ENCODE measurements around the gene PRPF18. TPM values are rescaled to one million over a fixed set of nuclear protein-coding genes. Genes with fewer than 3 reads are reported as not detected.

PRPF18 gene
- total and polyA plus RNA-seq, 8 donors: 6.2 to 12.0 (median 9.3) TPM

DNA sequence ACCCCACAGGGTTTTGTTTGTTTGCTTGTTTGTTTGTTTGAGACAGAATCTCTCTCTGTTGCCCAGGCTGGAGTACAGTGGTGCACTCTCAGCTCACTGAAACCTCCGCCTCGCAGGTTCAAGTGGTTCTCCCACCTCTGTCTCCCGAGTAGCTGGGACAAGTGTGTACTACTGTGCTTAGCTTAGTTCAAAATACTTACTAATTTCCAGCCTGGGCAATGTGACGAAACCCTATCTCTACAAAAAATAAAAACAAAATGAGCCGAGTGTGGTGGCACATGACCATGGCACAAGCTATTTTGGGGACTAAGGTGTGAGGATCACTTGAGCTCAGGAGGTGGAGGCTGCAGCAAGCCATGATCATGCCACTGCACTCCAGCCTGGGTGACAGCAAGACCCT lies 15.2 kb upstream of the PRPF18 start:
- intact Hi-C loops (cut with DNase I): no loop called here
- Histone ChIP-seq H3K4me3 (no peak overlapping the region), H3K27me3 (no peaks in the 10 kb centered on the region), H3K9me3 (no peaks in the 10 kb centered on the region), H3K27ac (no peak overlapping the region), H3K4me1 (no peaks in the 10 kb centered on the region), H3K36me3 (no peaks in the 10 kb centered on the region)
- FAIRE-seq (no peak), DNase-seq (no peak), ATAC-seq (no peak)
- 59 to 66% methylated on average over 5 of the region's 5 CpGs for WGBS, 2 donors
- TF ChIP-seq, protein P1, sequence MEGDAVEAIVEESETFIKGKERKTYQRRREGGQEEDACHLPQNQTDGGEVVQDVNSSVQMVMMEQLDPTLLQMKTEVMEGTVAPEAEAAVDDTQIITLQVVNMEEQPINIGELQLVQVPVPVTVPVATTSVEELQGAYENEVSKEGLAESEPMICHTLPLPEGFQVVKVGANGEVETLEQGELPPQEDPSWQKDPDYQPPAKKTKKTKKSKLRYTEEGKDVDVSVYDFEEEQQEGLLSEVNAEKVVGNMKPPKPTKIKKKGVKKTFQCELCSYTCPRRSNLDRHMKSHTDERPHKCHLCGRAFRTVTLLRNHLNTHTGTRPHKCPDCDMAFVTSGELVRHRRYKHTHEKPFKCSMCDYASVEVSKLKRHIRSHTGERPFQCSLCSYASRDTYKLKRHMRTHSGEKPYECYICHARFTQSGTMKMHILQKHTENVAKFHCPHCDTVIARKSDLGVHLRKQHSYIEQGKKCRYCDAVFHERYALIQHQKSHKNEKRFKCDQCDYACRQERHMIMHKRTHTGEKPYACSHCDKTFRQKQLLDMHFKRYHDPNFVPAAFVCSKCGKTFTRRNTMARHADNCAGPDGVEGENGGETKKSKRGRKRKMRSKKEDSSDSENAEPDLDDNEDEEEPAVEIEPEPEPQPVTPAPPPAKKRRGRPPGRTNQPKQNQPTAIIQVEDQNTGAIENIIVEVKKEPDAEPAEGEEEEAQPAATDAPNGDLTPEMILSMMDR (IDR thresholded peaks at IDR 0.05): no peak

DNA sequence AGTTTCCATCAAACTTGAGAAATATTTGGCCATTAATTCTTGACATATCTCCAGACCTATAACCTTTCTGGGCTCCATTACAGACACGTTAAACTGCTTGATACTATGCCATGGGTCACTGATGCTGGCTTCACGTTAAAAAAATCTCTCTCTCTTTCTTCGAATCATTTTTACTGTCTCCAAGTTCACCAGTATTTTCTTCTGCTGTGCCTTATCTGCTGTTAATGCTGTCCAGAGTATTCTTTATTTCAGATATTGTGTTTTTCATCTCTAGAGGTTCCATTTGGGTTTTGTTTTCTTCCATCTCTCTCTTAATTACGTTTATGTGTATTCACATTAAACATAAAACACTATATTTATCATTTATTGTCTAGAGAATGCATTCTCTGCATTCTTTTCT lies 12.8 kb upstream of the PRPF18 start:
- no peak overlapping the region for H3K27ac ChIP-seq
- intact Hi-C loops (cut with DNase I): no loop called here
- H3K4me3 ChIP-seq: no peak overlapping the region
- no peaks in the 10 kb centered on the region for H3K4me1 ChIP-seq
- ATAC-seq (no peak), DNase-seq (no peak), FAIRE-seq (no peak)
- H3K9me3 ChIP-seq: no peaks in the 10 kb centered on the region
- TF ChIP-seq, protein P1 (IDR thresholded peaks at IDR 0.05): no peak
- H3K27me3 ChIP-seq: no peaks in the 10 kb centered on the region
- 55 to 66% methylated on average over 4 of the region's 4 CpGs for WGBS, 2 donors
- H3K36me3 ChIP-seq: no peaks in the 10 kb centered on the region

DNA sequence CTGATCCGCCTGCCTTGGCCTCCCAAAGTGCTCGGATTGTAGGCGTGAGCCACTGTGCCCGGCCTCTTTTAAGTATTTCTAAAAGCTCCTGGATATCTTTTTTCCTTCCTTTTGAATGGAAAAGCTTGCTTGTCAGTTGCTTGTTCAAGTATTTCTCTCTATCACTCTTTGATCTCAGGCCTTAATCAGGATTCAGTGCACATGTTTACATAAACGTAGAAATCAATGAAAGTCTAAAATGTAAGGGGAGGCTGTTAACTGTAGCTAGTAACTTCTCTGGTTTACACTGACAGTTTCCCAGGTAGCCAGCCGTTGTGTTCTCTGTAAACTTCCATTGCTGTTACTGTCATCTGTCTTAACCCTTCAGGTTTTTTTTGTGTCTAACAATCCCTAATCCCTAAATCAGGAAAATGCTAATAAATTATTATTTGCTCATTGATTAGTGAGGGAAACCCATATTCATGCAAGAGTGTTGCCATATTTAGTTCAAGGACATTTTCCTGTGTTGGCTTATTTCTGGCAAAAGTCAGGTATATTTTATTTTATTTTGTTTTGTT lies 1.5 kb upstream of the PRPF18 start:
- Histone ChIP-seq H3K27ac (no peak overlapping the region), H3K9me3 (no peaks in the 10 kb centered on the region), H3K4me3 (no peak overlapping the region), H3K27me3 (peaks cover 0 to 4% (median 0%) of the 10 kb centered on the region in 4 donors), H3K36me3 (no peaks in the 10 kb centered on the region), H3K4me1 (peaks cover 4 to 13% (median 7%) of the 10 kb centered on the region in 3 donors)
- FAIRE-seq (no peak), DNase-seq (no peak), ATAC-seq (no peak)
- 56 to 63% methylated on average over 6 of the region's 6 CpGs for WGBS, 2 donors
- TF ChIP-seq, protein P1 (IDR thresholded peaks at IDR 0.05): no peak
- intact Hi-C loops (cut with DNase I): no loop called here

DNA sequence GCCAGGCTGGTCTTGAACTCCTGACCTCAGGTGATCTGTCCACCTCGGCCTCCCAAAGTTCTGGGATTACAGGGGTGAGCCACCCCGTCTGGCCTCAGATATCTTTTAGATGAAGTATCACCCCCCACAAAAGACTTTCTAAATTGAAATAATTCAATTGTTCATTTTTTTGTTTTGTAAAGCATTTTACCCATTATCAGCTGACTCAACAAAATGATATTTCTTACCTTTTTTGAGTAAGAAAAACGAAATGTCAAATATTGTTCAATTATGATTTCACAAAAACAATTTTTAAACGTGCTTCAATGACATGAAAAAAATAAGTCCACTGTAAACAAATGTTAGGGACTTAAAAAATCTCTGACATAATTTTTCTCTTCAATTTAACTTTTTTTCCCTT lies 822 bp upstream of the PRPF18 start:
- Histone ChIP-seq H3K4me1 (peaks cover 4 to 13% (median 7%) of the 10 kb centered on the region in 3 donors), H3K27me3 (peaks cover 0 to 4% (median 0%) of the 10 kb centered on the region in 4 donors), H3K36me3 (no peaks in the 10 kb centered on the region), H3K4me3 (no peak overlapping the region), H3K27ac (no peak overlapping the region), H3K9me3 (no peaks in the 10 kb centered on the region)
- intact Hi-C loops (cut with DNase I): no loop called here
- TF ChIP-seq, protein P1 (IDR thresholded peaks at IDR 0.05): no peak
- no peak for DNase-seq
- WGBS, 2 donors: 59 to 63% methylated on average over 4 of the region's 4 CpGs
- FAIRE-seq: peak; percentile 13
- ATAC-seq: no peak

DNA sequence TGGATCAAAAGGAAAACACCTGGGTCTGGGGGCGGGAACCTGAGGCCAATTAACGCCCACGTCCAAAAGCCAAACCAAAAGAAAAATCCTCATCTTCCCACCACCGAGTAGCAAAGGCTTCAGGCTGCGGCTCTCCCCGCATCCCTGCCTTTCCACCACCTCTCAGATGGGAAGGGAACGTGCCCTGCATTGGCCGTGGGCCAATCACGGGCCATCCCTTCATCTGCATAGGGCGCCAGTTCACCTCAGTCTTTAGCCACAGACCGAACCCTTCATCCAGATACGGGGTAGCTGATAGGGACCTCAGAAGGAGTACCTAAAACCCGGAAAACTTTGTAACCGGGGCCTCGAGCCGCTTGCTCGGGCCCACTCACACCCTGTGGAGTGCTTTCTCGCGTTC lies 626 bp downstream of the PRPF18 start:
- 2% methylated on average over 19 of the region's 19 CpGs for WGBS, 2 donors
- Histone ChIP-seq H3K4me1 (peaks cover 4 to 13% (median 7%) of the 10 kb centered on the region in 3 donors), H3K36me3 (peaks cover 0 to under 1% (median 0%) of the 10 kb centered on the region in 3 donors), H3K27me3 (peaks cover 0 to 4% (median 0%) of the 10 kb centered on the region in 4 donors), H3K4me3 (peak overlapping the region; percentile 64 to 97 (median 82)), H3K9me3 (no peaks in the 10 kb centered on the region), H3K27ac (no peak overlapping the region)
- TF ChIP-seq, protein P1 (IDR thresholded peaks at IDR 0.05): no peak
- DNase-seq (peak in 4 of 6 donors; percentile 32 to 60 (median 52)), FAIRE-seq (no peak), ATAC-seq (peak in 3 of 4 donors; percentile 11 to 48 (median 27))
- intact Hi-C loops (cut with DNase I): no loop called here

Data from pancreas (tissue), 10 donors.